Measurements from ENCODE around the gene CAND1.

The CAND1 gene

DNA sequence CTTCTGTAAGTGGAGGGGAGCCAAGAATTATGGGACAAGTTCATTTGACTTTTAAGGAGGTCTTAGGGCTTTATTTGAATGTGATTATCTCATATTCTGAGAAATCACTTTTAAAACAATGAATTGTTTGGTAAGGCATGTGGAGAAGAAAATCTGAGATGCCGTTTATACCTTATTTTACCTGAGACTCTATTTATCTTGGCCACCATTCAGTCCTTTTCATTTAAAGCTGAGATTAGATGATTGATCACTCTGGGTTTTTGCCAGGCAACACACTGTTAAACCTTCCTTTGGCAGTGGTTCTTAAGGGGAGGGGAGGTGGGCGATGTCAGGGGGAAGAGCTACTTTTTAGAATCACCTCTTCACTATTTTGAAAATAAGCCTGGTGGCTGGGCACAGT is 11.4 kb downstream of the CAND1 start:
- no peak for DNase-seq (ENCODE audit: low read depth in 2 of 2)

DNA sequence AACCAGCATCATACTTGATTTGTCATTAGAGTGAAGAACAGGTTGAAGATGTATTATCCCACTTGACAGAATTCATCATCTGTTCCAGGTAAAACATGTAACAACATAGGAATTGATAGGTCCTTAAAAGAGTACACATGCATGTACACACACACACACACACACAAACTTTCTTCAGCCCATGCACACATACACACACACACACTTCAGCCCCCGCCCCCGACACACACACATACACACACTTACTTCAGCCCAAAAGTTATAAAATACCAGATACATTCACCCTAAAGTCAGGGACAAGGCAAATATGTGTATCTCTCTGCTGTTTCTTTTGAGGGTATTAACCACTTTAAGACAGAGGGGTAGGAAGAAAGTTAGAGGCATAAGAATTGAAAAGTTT is 15.4 kb downstream of the CAND1 start:
- no peak for DNase-seq (ENCODE audit: low read depth in 2 of 2)

- DNase-seq (ENCODE audit: low read depth in 2 of 2): no peak
Observed at GRCh38 chr12:67286257-67286656, 17.1 kb downstream of the CAND1 start.

- no peak for DNase-seq (ENCODE audit: low read depth in 2 of 2)
Observed at GRCh38 chr12:67287311-67287710, 18.2 kb downstream of the CAND1 start.

DNA sequence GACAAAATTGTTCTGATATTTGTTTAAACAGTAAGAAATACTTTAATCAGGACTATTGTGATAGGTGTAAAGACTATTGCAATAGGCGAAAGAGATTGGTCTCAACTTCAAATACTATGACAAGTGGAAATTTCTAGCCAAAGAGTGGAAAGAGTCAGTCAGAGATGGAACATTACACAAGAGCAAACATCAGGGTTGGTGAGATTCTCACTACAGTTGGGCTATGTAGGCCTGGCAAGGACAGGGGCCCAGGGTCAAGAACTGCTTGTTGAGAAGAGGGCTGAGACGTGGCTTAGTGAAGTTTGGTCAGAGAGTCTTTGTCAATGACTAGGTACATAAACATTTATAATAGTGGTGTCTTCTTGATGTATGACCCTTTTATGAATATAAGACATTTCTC is 19.4 kb downstream of the CAND1 start:
- no peak for DNase-seq (ENCODE audit: low read depth in 2 of 2)

- DNase-seq (ENCODE audit: low read depth in 2 of 2): no peak
Observed at GRCh38 chr12:67290378-67290777, 21.2 kb downstream of the CAND1 start.

GRCh38 chr12:67299526-67299925 is 30.4 kb downstream of the CAND1 start:
- DNase-seq (ENCODE audit: low read depth in 2 of 2): no peak

- DNase-seq (ENCODE audit: low read depth in 2 of 2): no peak
Observed at GRCh38 chr12:67299926-67300325, 30.8 kb downstream of the CAND1 start.

DNA sequence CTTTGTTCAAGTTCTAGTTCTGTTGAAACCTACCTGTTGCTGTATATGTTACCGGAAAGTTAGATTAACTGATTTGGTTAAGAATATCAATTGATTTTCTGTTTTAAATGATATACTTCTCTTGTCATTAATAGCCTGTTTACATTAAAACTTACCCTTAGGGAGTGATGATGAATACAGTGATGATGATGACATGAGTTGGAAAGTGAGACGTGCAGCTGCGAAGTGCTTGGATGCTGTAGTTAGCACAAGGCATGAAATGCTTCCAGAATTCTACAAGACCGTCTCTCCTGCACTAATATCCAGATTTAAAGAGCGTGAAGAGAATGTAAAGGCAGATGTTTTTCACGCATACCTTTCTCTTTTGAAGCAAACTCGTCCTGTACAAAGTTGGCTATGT is 33.0 kb downstream of the CAND1 start:
- DNase-seq (ENCODE audit: low read depth in 2 of 2): no peak

DNA sequence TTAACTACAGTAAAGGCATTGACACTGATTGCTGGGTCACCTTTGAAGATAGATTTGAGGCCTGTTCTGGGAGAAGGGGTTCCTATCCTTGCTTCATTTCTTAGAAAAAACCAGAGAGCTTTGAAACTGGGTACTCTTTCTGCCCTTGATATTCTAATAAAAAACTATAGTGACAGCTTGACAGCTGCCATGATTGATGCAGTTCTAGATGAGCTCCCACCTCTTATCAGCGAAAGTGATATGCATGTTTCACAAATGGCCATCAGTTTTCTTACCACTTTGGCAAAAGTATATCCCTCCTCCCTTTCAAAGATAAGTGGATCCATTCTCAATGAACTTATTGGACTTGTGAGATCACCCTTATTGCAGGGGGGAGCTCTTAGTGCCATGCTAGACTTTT is 36.4 kb downstream of the CAND1 start:
- no peak for DNase-seq (ENCODE audit: low read depth in 2 of 2)

DNA sequence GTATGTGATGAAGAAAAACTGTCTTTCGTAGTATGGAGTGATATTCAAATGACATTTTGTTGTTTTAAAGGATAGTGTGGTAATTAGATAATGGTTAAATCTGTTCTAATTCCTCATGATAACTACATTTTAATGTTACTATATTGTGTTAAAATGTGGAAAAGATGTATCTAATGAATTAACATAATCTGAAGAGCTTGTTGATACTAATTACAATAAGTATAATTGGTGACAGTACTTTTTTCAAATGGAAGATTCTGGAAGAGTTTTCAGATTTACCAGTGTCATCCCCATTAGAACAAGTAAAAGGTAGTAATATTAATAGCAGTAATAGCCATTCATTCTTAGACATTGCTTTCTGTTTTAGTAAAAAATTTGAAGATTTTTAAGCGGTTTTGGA is 37.6 kb downstream of the CAND1 start:
- no peak for DNase-seq (ENCODE audit: low read depth in 2 of 2)

- no peak for DNase-seq (ENCODE audit: low read depth in 2 of 2)
Observed at GRCh38 chr12:67315661-67316060, 46.5 kb downstream of the CAND1 start.

GRCh38 chr12:67318786-67319185 is 49.6 kb downstream of the CAND1 start:
- no peak for DNase-seq (ENCODE audit: low read depth in 2 of 2)

DNA sequence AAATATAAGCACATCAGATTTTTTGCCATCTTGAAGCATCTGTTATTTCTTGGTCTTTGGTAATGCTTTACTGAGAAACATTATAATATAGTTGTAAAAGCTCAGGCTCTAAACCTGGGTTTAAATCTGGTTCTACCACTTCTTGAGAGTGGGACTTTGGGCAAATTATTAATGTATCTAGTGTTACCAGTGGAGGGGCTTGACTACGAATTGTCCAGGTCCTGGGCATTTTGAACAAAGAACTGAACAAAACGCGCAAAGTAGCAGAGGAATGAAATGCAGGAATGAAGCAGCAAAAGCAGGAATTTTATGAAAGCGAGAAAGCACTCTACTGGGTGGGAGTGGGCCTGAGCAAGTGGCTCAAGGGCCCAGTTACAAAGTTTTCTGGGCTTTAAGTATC is 50.8 kb downstream of the CAND1 start:
- DNase-seq (ENCODE audit: low read depth in 2 of 2): no peak

GRCh38 chr12:67320614-67321295 is 51.6 kb downstream of the CAND1 start:
- DNase-seq (ENCODE audit: low read depth in 2 of 2): no peak

DNA sequence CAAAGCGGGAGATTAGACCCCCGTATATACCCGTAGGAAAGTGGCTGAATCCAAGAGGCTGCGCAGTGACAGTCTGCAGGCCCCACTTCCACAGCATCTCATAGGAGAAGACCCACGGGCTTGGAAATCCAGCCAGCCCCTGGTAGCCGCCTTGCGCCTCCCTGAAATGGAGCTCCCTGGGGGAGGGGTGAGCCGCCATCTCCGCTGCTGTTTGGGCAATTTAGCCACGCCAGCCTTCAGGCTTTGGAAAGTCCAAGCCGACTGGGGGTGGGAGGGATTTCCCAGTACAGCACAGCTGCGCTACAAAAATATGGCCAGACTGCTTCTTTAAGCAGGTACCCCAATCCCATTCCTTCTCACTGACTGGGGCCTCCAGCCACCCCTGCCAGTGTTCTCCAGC is 53.4 kb downstream of the CAND1 start:
- no peak for DNase-seq (ENCODE audit: low read depth in 2 of 2)

DNA sequence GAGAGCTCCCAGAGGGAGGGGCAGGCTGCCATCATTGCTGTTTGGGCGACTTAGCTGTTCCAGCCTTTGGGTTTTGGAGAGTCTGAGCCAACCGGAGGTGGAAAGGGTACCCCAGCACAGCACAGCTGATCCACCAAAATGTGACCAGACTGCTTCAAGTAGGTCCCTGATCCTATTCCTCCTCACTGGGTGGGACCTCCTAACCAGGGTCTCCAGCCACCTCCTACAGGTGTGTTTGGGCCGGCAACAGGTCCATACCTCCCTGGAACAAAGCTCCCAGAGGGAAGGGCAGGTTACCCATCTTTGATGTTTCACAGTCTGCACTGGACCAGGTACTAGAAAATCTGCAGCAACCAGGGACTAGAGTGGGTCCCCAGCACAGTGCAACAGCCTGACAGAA is 53.8 kb downstream of the CAND1 start:
- no peak for DNase-seq (ENCODE audit: low read depth in 2 of 2)

GRCh38 chr12:67326637-67327036 is 57.5 kb downstream of the CAND1 start:
- no peak for DNase-seq (ENCODE audit: low read depth in 2 of 2)

- no peak for DNase-seq (ENCODE audit: low read depth in 2 of 2)
Observed at GRCh38 chr12:67327466-67327865, 58.3 kb downstream of the CAND1 start.

GRCh38 chr12:67331123-67331522 is 62.0 kb downstream of the CAND1 start:
- DNase-seq (ENCODE audit: low read depth in 2 of 2): no peak

DNA sequence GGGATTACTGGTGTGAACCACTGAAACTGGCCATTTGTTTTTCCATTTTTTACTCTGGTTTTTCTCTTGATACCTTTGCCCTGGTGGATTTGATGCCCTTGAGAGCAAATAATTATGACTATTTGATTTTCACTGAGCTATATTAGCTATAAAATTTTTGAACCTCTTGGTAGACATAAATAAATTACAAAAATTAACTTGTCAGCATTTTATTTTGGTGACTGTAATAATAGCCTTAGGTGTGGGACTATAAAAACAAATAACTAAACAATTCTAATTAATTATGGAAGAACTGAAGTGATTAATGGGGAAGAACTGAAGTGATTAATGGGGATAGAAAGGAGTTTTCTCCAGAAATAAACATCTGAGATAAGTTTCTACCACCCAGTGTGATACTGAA is 62.7 kb downstream of the CAND1 start:
- no peak for DNase-seq (ENCODE audit: low read depth in 2 of 2)

DNA sequence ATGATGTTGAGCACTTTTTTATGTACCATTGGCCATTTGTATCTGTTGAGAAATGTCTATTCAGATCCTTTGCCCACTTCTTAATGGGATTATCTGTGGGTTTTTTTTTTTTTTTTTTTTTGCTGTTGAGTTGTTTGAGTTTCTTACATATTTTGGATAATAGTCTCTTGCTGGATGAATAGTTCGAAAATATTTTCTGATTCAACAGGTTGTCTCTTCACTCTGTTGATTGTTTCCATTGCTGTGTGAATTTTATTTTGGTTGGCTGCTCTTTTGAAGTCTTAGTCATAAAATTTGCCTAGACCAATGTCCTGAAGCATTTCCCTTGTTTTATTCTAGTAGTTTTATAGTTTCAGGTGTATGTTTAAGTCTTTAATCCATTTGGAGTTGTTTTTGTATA is 64.5 kb downstream of the CAND1 start:
- no peak for DNase-seq (ENCODE audit: low read depth in 2 of 2)

- DNase-seq (ENCODE audit: low read depth in 2 of 2): no peak
Observed at GRCh38 chr12:67338426-67338825, 69.3 kb downstream of the CAND1 start.

DNA sequence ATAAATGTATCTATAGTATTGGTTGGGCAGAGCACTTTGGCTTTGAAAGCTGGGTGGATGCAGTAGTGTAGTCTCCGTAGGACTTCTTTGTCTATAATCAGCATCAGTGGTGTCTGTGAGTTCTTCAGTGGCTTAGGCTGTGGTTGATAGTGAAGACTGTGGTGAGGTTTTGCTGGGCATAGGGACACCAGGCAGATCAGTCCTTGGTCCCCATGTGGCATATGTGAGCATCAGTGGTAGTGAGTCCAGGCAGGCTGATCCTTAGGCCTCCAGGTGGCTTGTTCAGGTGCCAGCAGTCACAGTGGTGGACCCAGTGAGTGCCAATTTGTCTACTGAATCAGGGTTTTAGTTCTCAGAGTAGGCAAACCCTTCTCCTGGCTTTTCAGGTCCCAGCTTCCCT is 70.4 kb downstream of the CAND1 start:
- no peak for DNase-seq (ENCODE audit: low read depth in 2 of 2)

Measured in stimulated activated CD8-positive, alpha-beta memory T cell treated with anti-CD3 and anti-CD28 coated beads, Interleukin-15, amount 100 ng/mL, for 4 hours (primary cell).